CD4-positive, alpha-beta T cell treated with Interleukin-4 for 1 hour (primary cell): Measurements from ENCODE around the gene SSR1.

Experiments used
- DNase-seq, 2 donors: peaks; one replicate each; pipeline ENCODE4 v3.0.0-alpha.2; 2020 to 2022

Gene SSR1

GRCh38 chr6:7255918-7256317 lies 57.1 kb downstream of the SSR1 start:
- no peak for DNase-seq

GRCh38 chr6:7254980-7255835 lies 57.8 kb downstream of the SSR1 start:
- DNase-seq, result no peak

- DNase-seq, result peak in 1 of 2 donors; percentile 28
These were observed 60.6 kb downstream of the SSR1 start for GRCh38 chr6:7252390-7252789.

- no peak for DNase-seq
These were observed 61.2 kb downstream of the SSR1 start for GRCh38 chr6:7251646-7252260.

- no peak for DNase-seq
These were observed 62.2 kb downstream of the SSR1 start for GRCh38 chr6:7250812-7251211.

- no peak for DNase-seq
These were observed 62.9 kb downstream of the SSR1 start for GRCh38 chr6:7249946-7250643.

- no peak for DNase-seq
These were observed 63.6 kb downstream of the SSR1 start for GRCh38 chr6:7249391-7249790.

GRCh38 chr6:7247828-7248227 lies 65.2 kb downstream of the SSR1 start:
- no peak for DNase-seq

- no peak for DNase-seq
These were observed 65.9 kb downstream of the SSR1 start for GRCh38 chr6:7247179-7247456.

- DNase-seq, result no peak
These were observed 66.4 kb downstream of the SSR1 start for GRCh38 chr6:7246401-7247178.

GRCh38 chr6:7245668-7246393 lies 67.2 kb downstream of the SSR1 start:
- no peak for DNase-seq

GRCh38 chr6:7243179-7243981 lies 69.6 kb downstream of the SSR1 start:
- DNase-seq, result peak; percentile 47 to 73

GRCh38 chr6:7242835-7243178 lies 70.2 kb downstream of the SSR1 start:
- no peak for DNase-seq

GRCh38 chr6:7241709-7242645 lies 71.0 kb downstream of the SSR1 start:
- no peak for DNase-seq

GRCh38 chr6:7241160-7241559 lies 71.8 kb downstream of the SSR1 start:
- DNase-seq, result no peak

- no peak for DNase-seq
These were observed 72.6 kb downstream of the SSR1 start for GRCh38 chr6:7240351-7240750.

GRCh38 chr6:7239590-7239948 lies 73.4 kb downstream of the SSR1 start:
- DNase-seq, result no peak

GRCh38 chr6:7238900-7239589 lies 74.0 kb downstream of the SSR1 start:
- peak; percentile 60 to 79 for DNase-seq

GRCh38 chr6:7238526-7238899 lies 74.5 kb downstream of the SSR1 start:
- DNase-seq, result no peak

- no peak for DNase-seq
These were observed 75.3 kb downstream of the SSR1 start for GRCh38 chr6:7237653-7238188.
